ENCODE results near the gene MMRN2.

Gene MMRN2

GRCh38 chr10:86970162-86970981 is 13.0 kb upstream of the MMRN2 start:
- Histone ChIP-seq H3K4me2 (ENCODE audit: low read length, poor library complexity, severe bottlenecking) (peak overlapping the region; percentile 95), H2BK12ac (ENCODE audit: low read length in 2 of 2) (peak overlapping the region; percentile 49 to 70), H3K36me3 (ENCODE audit: control insufficient read depth in 1 of 2, insufficient read depth in 2 of 2, low read depth in 1 of 2, low read length in 2 of 2) (peaks cover 0 to 3% of the 10 kb centered on the region in 2 experiments), H3K9me3 (ENCODE audit: control insufficient read depth, low read length) (no peaks in the 10 kb centered on the region), H2BK15ac (ENCODE audit: low read depth, poor library complexity, severe bottlenecking) (peak overlapping the region; percentile 82), H3K27ac (ENCODE audit: low read length, poor library complexity, severe bottlenecking) (peak overlapping the region; percentile 56), H3K27me3 (ENCODE audit: control insufficient read depth in 1 of 2, insufficient read depth in 1 of 2, low read length in 2 of 2) (no peaks in the 10 kb centered on the region), H3K79me1 (replicated peaks; ENCODE audit: low read length, poor library complexity, severe bottlenecking) (no peaks in the 10 kb centered on the region), H4K91ac (ENCODE audit: low read length) (peak overlapping the region; percentile 87), H3K4me1 (ENCODE audit: control insufficient read depth, insufficient read depth, low read depth, low read length) (peaks cover 34% of the 10 kb centered on the region), H2BK120ac (ENCODE audit: low read depth, low read length) (peak overlapping the region; percentile 99), H3K23ac (ENCODE audit: low read length in 2 of 2) (peak overlapping the region in 1 of 2 experiments; percentile 23), H3K9ac (ENCODE audit: low read length) (peak overlapping the region; percentile 97), H3K4ac (ENCODE audit: low read depth in 1 of 2, low read length in 2 of 2) (peak overlapping the region; percentile 69 to 88), H2AK5ac (ENCODE audit: low read length, severe bottlenecking) (peak overlapping the region; percentile 40), H2BK5ac (ENCODE audit: low read depth, low read length, poor library complexity, severe bottlenecking) (peak overlapping the region; percentile 66), H4K8ac (ENCODE audit: low read length) (peak overlapping the region; percentile 90), H3K4me3 (ENCODE audit: insufficient read depth in 1 of 2, low read depth in 1 of 2, low read length in 2 of 2) (peak overlapping the region; percentile 60 to 81), H2AFZ (ENCODE audit: low read depth, low read length) (peak overlapping the region; percentile 36), H3K14ac (ENCODE audit: low read length in 2 of 2) (peak overlapping the region in 1 of 2 experiments; percentile 86), H3K18ac (ENCODE audit: low read depth in 1 of 2, low read length in 2 of 2) (peak overlapping the region; percentile 76 to 86)
- peak; percentile 76 for DNase-seq
- 10% methylated on average over 30 of the region's 30 CpGs for WGBS

GRCh38 chr10:86969421-86970041 is 12.1 kb upstream of the MMRN2 start:
- peak overlapping the region; percentile 87 for H4K91ac ChIP-seq (ENCODE audit: low read length)
- peak overlapping the region; percentile 8 for H2AK5ac ChIP-seq (ENCODE audit: low read length, severe bottlenecking)
- peak overlapping the region in 1 of 2 experiments; percentile 81 for H3K4me3 ChIP-seq (ENCODE audit: insufficient read depth in 1 of 2, low read depth in 1 of 2, low read length in 2 of 2)
- no peaks in the 10 kb centered on the region for H3K9me3 ChIP-seq (ENCODE audit: control insufficient read depth, low read length)
- peak overlapping the region; percentile 38 to 96 for H2BK12ac ChIP-seq (ENCODE audit: low read length in 2 of 2)
- peak overlapping the region; percentile 44 for H3K4me2 ChIP-seq (ENCODE audit: low read length, poor library complexity, severe bottlenecking)
- peak overlapping the region; percentile 3 for H2AFZ ChIP-seq (ENCODE audit: low read depth, low read length)
- peak overlapping the region; percentile 50 to 62 for H3K18ac ChIP-seq (ENCODE audit: low read depth in 1 of 2, low read length in 2 of 2)
- H3K4ac ChIP-seq (ENCODE audit: low read depth in 1 of 2, low read length in 2 of 2), result peak overlapping the region; percentile 6 to 70
- no peak overlapping the region for H2BK5ac ChIP-seq (ENCODE audit: low read depth, low read length, poor library complexity, severe bottlenecking)
- peak overlapping the region; percentile 55 for H2BK120ac ChIP-seq (ENCODE audit: low read depth, low read length)
- H3K23ac ChIP-seq (ENCODE audit: low read length in 2 of 2), result no peak overlapping the region
- 50% methylated on average over 7 of the region's 8 CpGs for WGBS
- H3K27ac ChIP-seq (ENCODE audit: low read length, poor library complexity, severe bottlenecking), result peak overlapping the region; percentile 6
- peak overlapping the region; percentile 66 for H4K8ac ChIP-seq (ENCODE audit: low read length)
- H3K9ac ChIP-seq (ENCODE audit: low read length), result peak overlapping the region; percentile 97
- H2BK15ac ChIP-seq (ENCODE audit: low read depth, poor library complexity, severe bottlenecking), result peak overlapping the region; percentile 3
- H3K79me1 ChIP-seq (replicated peaks; ENCODE audit: low read length, poor library complexity, severe bottlenecking), result no peaks in the 10 kb centered on the region
- peaks cover 34% of the 10 kb centered on the region for H3K4me1 ChIP-seq (ENCODE audit: control insufficient read depth, insufficient read depth, low read depth, low read length)
- H3K36me3 ChIP-seq (ENCODE audit: control insufficient read depth in 1 of 2, insufficient read depth in 2 of 2, low read depth in 1 of 2, low read length in 2 of 2), result peaks cover 0 to 3% of the 10 kb centered on the region in 2 experiments
- peak; percentile 75 for DNase-seq
- no peaks in the 10 kb centered on the region for H3K27me3 ChIP-seq (ENCODE audit: control insufficient read depth in 1 of 2, insufficient read depth in 1 of 2, low read length in 2 of 2)
- peak overlapping the region in 1 of 2 experiments; percentile 6 for H3K14ac ChIP-seq (ENCODE audit: low read length in 2 of 2)

- peak overlapping the region; percentile 30 for H4K91ac ChIP-seq (ENCODE audit: low read length)
- H3K4me1 ChIP-seq (ENCODE audit: control insufficient read depth, insufficient read depth, low read depth, low read length), result peaks cover 34% of the 10 kb centered on the region
- H2BK120ac ChIP-seq (ENCODE audit: low read depth, low read length), result peak overlapping the region; percentile 55
- H2BK12ac ChIP-seq (ENCODE audit: low read length in 2 of 2), result peak overlapping the region; percentile 20 to 29
- no peak overlapping the region for H2AK5ac ChIP-seq (ENCODE audit: low read length, severe bottlenecking)
- H3K23ac ChIP-seq (ENCODE audit: low read length in 2 of 2), result peak overlapping the region in 1 of 2 experiments; percentile 49
- H3K9ac ChIP-seq (ENCODE audit: low read length), result peak overlapping the region; percentile 97
- peak overlapping the region in 1 of 2 experiments; percentile 81 for H3K4me3 ChIP-seq (ENCODE audit: insufficient read depth in 1 of 2, low read depth in 1 of 2, low read length in 2 of 2)
- H3K18ac ChIP-seq (ENCODE audit: low read depth in 1 of 2, low read length in 2 of 2), result peak overlapping the region; percentile 50 to 62
- H3K79me1 ChIP-seq (replicated peaks; ENCODE audit: low read length, poor library complexity, severe bottlenecking), result no peaks in the 10 kb centered on the region
- H3K4me2 ChIP-seq (ENCODE audit: low read length, poor library complexity, severe bottlenecking), result no peak overlapping the region
- H3K27me3 ChIP-seq (ENCODE audit: control insufficient read depth in 1 of 2, insufficient read depth in 1 of 2, low read length in 2 of 2), result no peaks in the 10 kb centered on the region
- no peak overlapping the region for H2AFZ ChIP-seq (ENCODE audit: low read depth, low read length)
- peak overlapping the region in 1 of 2 experiments; percentile 57 for H3K14ac ChIP-seq (ENCODE audit: low read length in 2 of 2)
- peaks cover 0 to 3% of the 10 kb centered on the region in 2 experiments for H3K36me3 ChIP-seq (ENCODE audit: control insufficient read depth in 1 of 2, insufficient read depth in 2 of 2, low read depth in 1 of 2, low read length in 2 of 2)
- H2BK15ac ChIP-seq (ENCODE audit: low read depth, poor library complexity, severe bottlenecking), result peak overlapping the region; percentile 85
- 88% methylated on average over 9 of the region's 9 CpGs for WGBS
- H2BK5ac ChIP-seq (ENCODE audit: low read depth, low read length, poor library complexity, severe bottlenecking), result no peak overlapping the region
- peak overlapping the region; percentile 57 to 74 for H3K4ac ChIP-seq (ENCODE audit: low read depth in 1 of 2, low read length in 2 of 2)
- no peak overlapping the region for H3K27ac ChIP-seq (ENCODE audit: low read length, poor library complexity, severe bottlenecking)
- no peaks in the 10 kb centered on the region for H3K9me3 ChIP-seq (ENCODE audit: control insufficient read depth, low read length)
- peak overlapping the region; percentile 67 for H4K8ac ChIP-seq (ENCODE audit: low read length)
- DNase-seq, result no peak
Measured at GRCh38 chr10:86968994-86969355, 11.6 kb upstream of the MMRN2 start.

All from mesenchymal stem cell (in vitro differentiated cells and primary cell).